GM12878 (cell line): Measurements from ENCODE around the gene GRIK2. TPM values are rescaled to one million over a fixed set of nuclear protein-coding genes. Genes with fewer than 3 reads are reported as not detected.

Source experiments
- ATAC-seq: fragments of 200-7000 bp; cut with Tn5 transposase; 3 replicates; pipeline ENCODE4 v1.9.1; 2020; ENCODE audit warnings: mild to moderate bottlenecking, moderate library complexity
- BruUV-seq: library from RNA; stranded (reverse); fragments of 400-500 nt; replicated peaks from 2 replicates; lab custom pipeline; 2021; lab: Mats Ljungman, UMichigan
- CTCF ChIA-PET: fragments of 300-600 bp; sonication (Branson Sonifier 250); formaldehyde crosslinking; extraction: SDS; loops from one replicate; lab custom pipeline; 2021; ENCODE audit warnings: inconsistent platforms; lab: Yijun Ruan, JAX
- POLR2A ChIA-PET: fragments of 350-600 bp; formaldehyde crosslinking; extraction: SDS; loops from one replicate; lab custom pipeline; 2021; ENCODE audit warnings: inconsistent platforms; lab: Charles Lee
- RAD21 ChIA-PET: fragments of 300-600 bp; sonication (Branson Sonifier 250); formaldehyde crosslinking; loops from one replicate; lab custom pipeline; 2023; ENCODE audit warnings: antibody characterized with exemption; ENCODE audit not compliant: unreplicated experiment; lab: Charles Lee
- SMC1A ChIA-PET: fragments of 300-600 bp; sonication (Branson Sonifier 250); formaldehyde crosslinking; loops from one replicate; lab custom pipeline; 2023; ENCODE audit not compliant: unreplicated experiment, uncharacterized antibody; lab: Charles Lee
- DNase-seq: peaks from one replicate; pipeline ENCODE4 v3.0.0-alpha.2; 2011; ENCODE audit warnings: low read depth, low spot score
- FAIRE-seq: peaks from 3 replicates; lab custom pipeline; 2011; peaks lifted over from hg19 to GRCh38; lab: Jason Lieb, UNC
- H2AFZ ChIP-seq: 2 replicates; pipeline ENCODE4 v1.6.0; 2011; ENCODE audit warnings: low read depth, low read length, control low read depth; ENCODE audit not compliant: control insufficient read depth
- H3K27ac ChIP-seq: 2 replicates; pipeline ENCODE4 v1.5.1; 2011; ENCODE audit warnings: control low read depth; ENCODE audit not compliant: control insufficient read depth, insufficient read depth
- H3K27me3 ChIP-seq, 2 experiments: replicated peaks in 1 of 2; 2 replicates each; pipeline versions ENCODE4 v1.6.0 to v1.6.1; 2011; ENCODE audit warnings: low read length in 1 of 2; ENCODE audit not compliant: control insufficient read depth in 2 of 2, insufficient read depth in 2 of 2
- H3K36me3 ChIP-seq, 2 experiments: 2 replicates each; pipeline ENCODE4 v1.5.1; 2011; ENCODE audit warnings: low read length in 1 of 2; ENCODE audit not compliant: control insufficient read depth in 2 of 2, insufficient read depth in 2 of 2
- H3K4me1 ChIP-seq: 2 replicates; pipeline ENCODE4 v1.6.1; 2011; ENCODE audit warnings: mild to moderate bottlenecking, low read length, moderate library complexity, mixed read lengths; ENCODE audit not compliant: control insufficient read depth, insufficient read depth
- H3K4me2 ChIP-seq: 2 replicates; pipeline ENCODE4 v1.6.0; 2011; ENCODE audit warnings: control low read depth; ENCODE audit not compliant: control insufficient read depth, insufficient read depth
- H3K4me3 ChIP-seq: fragments of 200-600 bp; sonication (generic); 2 replicates; pipeline ENCODE4 v1.5.1; 2016
- H3K79me2 ChIP-seq: 2 replicates; pipeline ENCODE4 v1.6.0; 2011; ENCODE audit warnings: low read length; ENCODE audit not compliant: control insufficient read depth, insufficient read depth
- H3K9ac ChIP-seq: 2 replicates; pipeline ENCODE4 v1.8.0; 2011; ENCODE audit warnings: low read length, control low read depth, mixed read lengths; ENCODE audit not compliant: control insufficient read depth, insufficient read depth
- H3K9me3 ChIP-seq: replicated peaks from 3 replicates; pipeline ENCODE4 v1.5.1; 2011; ENCODE audit warnings: mild to moderate bottlenecking, low read length; ENCODE audit not compliant: control insufficient read depth, insufficient read depth
- H4K20me1 ChIP-seq: 2 replicates; pipeline ENCODE4 v1.6.0; 2011; ENCODE audit not compliant: control insufficient read depth, insufficient read depth
- BCLAF1 ChIP-seq: fragments of 450-650 bp; IDR thresholded peaks from 2 replicates; pipeline ENCODE4 v1.6.1; 2017; ENCODE audit warnings: antibody characterized with exemption, mild to moderate bottlenecking, moderate library complexity
- HCFC1 ChIP-seq: fragments of 150-350 bp; IDR thresholded peaks from 2 replicates; pipeline ENCODE4 v1.6.1; 2014; ENCODE audit warnings: low read length
- PAX8 ChIP-seq: fragments of 450-650 bp; IDR thresholded peaks from 2 replicates; pipeline ENCODE4 v1.6.1; 2017; ENCODE audit warnings: mild to moderate bottlenecking, moderate library complexity
- POLR2AphosphoS2 ChIP-seq: IDR thresholded peaks from 2 replicates; pipeline ENCODE4 v1.6.1; 2011; ENCODE audit warnings: low read depth, mild to moderate bottlenecking, low read length, improper control_type of control experiment, moderate library complexity
- PRDM15 ChIP-seq: fragments of 450-650 bp; formaldehyde crosslinking; IDR thresholded peaks from 2 replicates; pipeline ENCODE4 v1.4.0; 2020; ENCODE audit warnings: mild to moderate bottlenecking, moderate library complexity
- RAD21 ChIP-seq: IDR thresholded peaks from 2 replicates; pipeline ENCODE4 v1.6.1; 2011; ENCODE audit warnings: mild to moderate bottlenecking, low read depth, low read length, moderate library complexity; ENCODE audit not compliant: insufficient read depth
- RFX5 ChIP-seq: IDR thresholded peaks from 2 replicates; pipeline ENCODE4 v1.6.1; 2011; ENCODE audit warnings: low read depth, low read length, improper control_type of control experiment
- SKIL ChIP-seq: fragments of 450-650 bp; IDR thresholded peaks from 2 replicates; pipeline ENCODE4 v1.6.1; 2017; ENCODE audit warnings: mild to moderate bottlenecking, low read depth, inconsistent platforms; ENCODE audit not compliant: poor library complexity, severe bottlenecking
- SMAD5 ChIP-seq: IDR thresholded peaks from 2 replicates; pipeline ENCODE4 v1.6.1; 2016; ENCODE audit warnings: antibody characterized with exemption, low read depth
- ZNF274 ChIP-seq: IDR thresholded peaks from one replicate; pipeline ENCODE4 v1.8.0; 2011; ENCODE audit not compliant: insufficient read length, insufficient read depth
- WGBS: methylation state at CpG from one replicate; pipeline ENCODE4 v1.1.6; 2016; ENCODE audit warnings: low lambda C conversion rate; ENCODE audit not compliant: insufficient replicate concordance, insufficient coverage; ENCODE audit errors: missing lambda C conversion rate; 5-methylcytosine and 5-hydroxymethylcytosine counted together
- in situ Hi-C: fragments of 300-500 bp; cut with MboI; formaldehyde crosslinking; loops from 9 replicates; pipeline ENCODE4 v1.14.3; 2018; ENCODE audit warnings: mixed read lengths
- intact Hi-C: fragments of 100-400 bp; cut with micrococcal nuclease; formaldehyde crosslinking; loops from one replicate; pipeline ENCODE4 v1.14.2; 2022; ENCODE audit not compliant: unreplicated experiment
- polyA plus RNA-seq, 11 experiments: library from polyadenylated mRNA; depleted of rRNA in 4 of 11; unstranded in 6 of 11; stranded (reverse) in 5 of 11; fragments of >200 nt; fragmentation: Nextera tagmentation in 4 of 11; fragmentation: Illumina TruSeq in 1 of 11; extraction: Ambion mirVana in 4 of 11; extraction: Trizol in 1 of 11; gene quantifications; 1 replicate in 1 of 11; 2 replicates in 10 of 11; pipeline versions ENCODE4 v1.2.1 to v1.2.3, GENCODE V29; 2011 to 2016; ENCODE audit warnings: inconsistent platforms in 2 of 11, missing spikeins in 2 of 11, low read depth in 1 of 11
- total RNA-seq, 4 experiments: library from RNA; depleted of rRNA in 3 of 4; stranded (reverse); fragments of >200 nt in 3 of 4; fragmentation: Illumina TruSeq in 1 of 4; extraction: Trizol in 1 of 4; gene quantifications; 2 replicates each; pipeline versions ENCODE4 v1.2.1 to v1.2.3, GENCODE V29; 2013 to 2021

GRIK2 gene
- total and polyA plus RNA-seq, 10 of the 15 experiments (the other 5 are each of a cell fraction or from before 2014, with no cell fraction given): not detected

GRCh38 chr6:101402622-101403031, 9.1 kb downstream of the GRIK2 start (continued):
- TF ChIP-seq SKIL (no peak), PRDM15 (CRISPR knock-in tag) (no peak), HCFC1 (no peak)
- TF ChIP-seq, all 136 proteins: peak for 0

- POLR2A ChIA-PET: no interaction called here
- 17% methylated on average over 16 of the region's 16 CpGs for WGBS
- H3K79me2 ChIP-seq: no peaks in the 10 kb centered on the region
- no peak overlapping the region for H3K9ac ChIP-seq
- no peak overlapping the region for H3K4me2 ChIP-seq
- ATAC-seq (no peak), FAIRE-seq (no peak), DNase-seq (no peak)
- RAD21 ChIA-PET: no interaction called here
- in situ Hi-C loops (no loop called here), intact Hi-C loops (no loop called here)
- no TSS peak for BruUV-seq
- no peak overlapping the region for H3K27ac ChIP-seq
- SMC1A ChIA-PET: no interaction called here
- H2AFZ ChIP-seq: no peak overlapping the region
- no peaks in the 10 kb centered on the region for H3K4me1 ChIP-seq
- H3K27me3 ChIP-seq: peaks cover 12 to 17% of the 10 kb centered on the region in 2 experiments
- H4K20me1 ChIP-seq: no peaks in the 10 kb centered on the region
- CTCF ChIA-PET: interaction anchor here (0.9 kb wide), 1 partner anchor 36 kb away, joined by 3 read pairs; no protein-coding TSS in a partner anchor
- H3K4me3 ChIP-seq: no peak overlapping the region
- H3K36me3 ChIP-seq: no peaks in the 10 kb centered on the region
- no peaks in the 10 kb centered on the region for H3K9me3 ChIP-seq
- TF ChIP-seq POLR2AphosphoS2 (no peak), RAD21 (no peak), PAX8 (no peak), RFX5 (no peak), BCLAF1 (no peak), SMAD5 (no peak), ZNF274 (no peak)
Observed at GRCh38 chr6:101403216-101403945, 9.9 kb downstream of the GRIK2 start.
